CD14-positive monocyte (primary cell): ENCODE data around the gene IFT27. TPM values are rescaled to one million over a fixed set of nuclear protein-coding genes. Genes with fewer than 3 reads are reported as not detected.

ENCODE experiments used
- DNase-seq, 3 donors: peaks; one replicate each; pipeline ENCODE4 v3.0.0-alpha.2; 2011 to 2022
- H2AFZ ChIP-seq: 2 replicates; pipeline ENCODE4 v1.6.0; 2012; ENCODE audit warnings: mild to moderate bottlenecking, low read depth, low read length, inconsistent platforms; ENCODE audit not compliant: insufficient read depth, poor library complexity, severe bottlenecking
- H3K27ac ChIP-seq, 2 donors: 1 replicate in 1 of 2; 2 replicates in 1 of 2; pipeline ENCODE4 v1.5.1; 2012 to 2013; ENCODE audit warnings: low read length in 2 of 2, control low read depth in 1 of 2, inconsistent platforms in 1 of 2, low read depth in 1 of 2, mild to moderate bottlenecking in 1 of 2
- H3K27me3 ChIP-seq, 2 donors: one replicate each; pipeline versions ENCODE4 v1.6.0 to v1.6.1; 2011 to 2013; ENCODE audit warnings: low read length in 2 of 2; ENCODE audit not compliant: control insufficient read depth in 2 of 2, insufficient read depth in 2 of 2
- H3K36me3 ChIP-seq, 2 donors: replicated peaks in 1 of 2; 1 replicate in 1 of 2; 2 replicates in 1 of 2; pipeline versions ENCODE4 v1.5.1 to v1.6.1; 2012 to 2013; ENCODE audit warnings: low read length in 2 of 2, control low read depth in 1 of 2, inconsistent platforms in 1 of 2, mild to moderate bottlenecking in 1 of 2; ENCODE audit not compliant: insufficient read depth in 2 of 2, control insufficient read depth in 1 of 2
- H3K4me1 ChIP-seq, 2 donors: 1 replicate in 1 of 2; 2 replicates in 1 of 2; pipeline versions ENCODE4 v1.5.1 to v1.6.1; 2012 to 2013; ENCODE audit warnings: low read length in 2 of 2, control low read depth in 1 of 2, inconsistent platforms in 1 of 2, mild to moderate bottlenecking in 1 of 2, moderate library complexity in 1 of 2; ENCODE audit not compliant: insufficient read depth in 2 of 2, control insufficient read depth in 1 of 2
- H3K4me2 ChIP-seq: replicated peaks from 2 replicates; pipeline ENCODE3; 2012; ENCODE audit warnings: low read length, moderate library complexity, mild to moderate bottlenecking; ENCODE audit not compliant: poor library complexity, severe bottlenecking; ENCODE audit errors: extremely low read depth
- H3K4me3 ChIP-seq, 3 experiments: fragments of 200-600 bp in 1 of 3; sonication (generic) in 1 of 3; replicated peaks in 1 of 3; 1 replicate in 2 of 3; 2 replicates in 1 of 3; pipeline ENCODE4 v1.5.1; 2011 to 2013; ENCODE audit warnings: low read length in 3 of 3, mild to moderate bottlenecking in 3 of 3, control low read depth in 2 of 3, low read depth in 2 of 3, inconsistent platforms in 1 of 3, moderate library complexity in 1 of 3
- H3K79me2 ChIP-seq: 2 replicates; pipeline ENCODE4 v1.6.0; 2012; ENCODE audit warnings: mild to moderate bottlenecking, control low read depth, inconsistent platforms, low read length, moderate library complexity; ENCODE audit not compliant: insufficient read depth
- H3K9ac ChIP-seq: 2 replicates; pipeline ENCODE4 v1.6.0; 2017; ENCODE audit warnings: low read length, mild to moderate bottlenecking; ENCODE audit not compliant: insufficient read depth, poor library complexity, severe bottlenecking
- H3K9me3 ChIP-seq, 2 donors: replicated peaks in 1 of 2; 1 replicate in 1 of 2; 2 replicates in 1 of 2; pipeline versions ENCODE4 v1.5.1 to v1.6.1; 2012 to 2013; ENCODE audit warnings: low read length in 2 of 2, control low read depth in 1 of 2; ENCODE audit not compliant: control insufficient read depth in 1 of 2, insufficient read depth in 1 of 2
- H4K20me1 ChIP-seq: 2 replicates; pipeline ENCODE4 v1.6.0; 2012; ENCODE audit warnings: mild to moderate bottlenecking, low read length, control low read depth, moderate library complexity; ENCODE audit not compliant: insufficient read depth
- H3K27ac Mint-ChIP-seq, 7 donors: one replicate each; pipeline ENCODE4 v1.8.0; 2020; ENCODE audit warnings: mild to moderate bottlenecking in 7 of 7, mixed read lengths in 7 of 7, moderate library complexity in 6 of 7, inconsistent platforms in 2 of 7
- H3K27me3 Mint-ChIP-seq, 3 donors: one replicate each; pipeline ENCODE4 v1.8.0; 2021 to 2022; ENCODE audit warnings: low read depth in 3 of 3, mild to moderate bottlenecking in 3 of 3, mixed read lengths in 3 of 3, moderate library complexity in 3 of 3, inconsistent platforms in 1 of 3
- H3K36me3 Mint-ChIP-seq, 2 donors: one replicate each; pipeline ENCODE4 v1.8.0; 2020; ENCODE audit warnings: mixed read lengths in 2 of 2, inconsistent platforms in 1 of 2, mild to moderate bottlenecking in 1 of 2
- H3K4me1 Mint-ChIP-seq: one replicate; pipeline ENCODE4 v1.8.0; 2020; ENCODE audit warnings: mild to moderate bottlenecking, mixed read lengths
- H3K4me3 Mint-ChIP-seq, 2 donors: one replicate each; pipeline ENCODE4 v1.8.0; 2020; ENCODE audit warnings: mild to moderate bottlenecking in 2 of 2, mixed read lengths in 2 of 2, moderate library complexity in 1 of 2
- H3K9me3 Mint-ChIP-seq, 7 donors: one replicate each; pipeline ENCODE4 v1.8.0; 2020 to 2022; ENCODE audit warnings: mixed read lengths in 7 of 7, mild to moderate bottlenecking in 6 of 7, moderate library complexity in 6 of 7, inconsistent platforms in 2 of 7
- whole genome bisulfite sequencing: methylation state at CpG from one replicate; pipeline ENCODE4 v1.1.5; 2013; ENCODE audit warnings: missing lambda C conversion rate; ENCODE audit not compliant: insufficient coverage; 5-methylcytosine and 5-hydroxymethylcytosine counted together
- intact Hi-C, 2 donors: fragments of 100-400 bp; cut with micrococcal nuclease; formaldehyde crosslinking; loops; one replicate each; pipeline versions ENCODE4 v1.15.0 to v1.15.1; 2023
- polyA plus RNA-seq, 3 donors: library from polyadenylated mRNA; depleted of rRNA in 1 of 3; unstranded in 2 of 3; stranded (reverse) in 1 of 3; fragments of 300-500 nt in 2 of 3; fragments of >200 nt in 1 of 3; fragmentation: Illumina TruSeq in 2 of 3; gene quantifications; 1 replicate in 2 of 3; 2 replicates in 1 of 3; pipeline ENCODE4 v1.2.3, GENCODE V29; 2012 to 2021
- TF ChIP-seq, protein P1 (sequence below): fragments of 200-600 bp; IDR thresholded peaks from one replicate; pipeline ENCODE4 v1.8.0; 2022; ENCODE audit warnings: antibody characterized with exemption, mild to moderate bottlenecking

The IFT27 gene
- polyA plus RNA-seq, 3 donors: 12.5 to 16.9 (median 14.6) TPM

DNA sequence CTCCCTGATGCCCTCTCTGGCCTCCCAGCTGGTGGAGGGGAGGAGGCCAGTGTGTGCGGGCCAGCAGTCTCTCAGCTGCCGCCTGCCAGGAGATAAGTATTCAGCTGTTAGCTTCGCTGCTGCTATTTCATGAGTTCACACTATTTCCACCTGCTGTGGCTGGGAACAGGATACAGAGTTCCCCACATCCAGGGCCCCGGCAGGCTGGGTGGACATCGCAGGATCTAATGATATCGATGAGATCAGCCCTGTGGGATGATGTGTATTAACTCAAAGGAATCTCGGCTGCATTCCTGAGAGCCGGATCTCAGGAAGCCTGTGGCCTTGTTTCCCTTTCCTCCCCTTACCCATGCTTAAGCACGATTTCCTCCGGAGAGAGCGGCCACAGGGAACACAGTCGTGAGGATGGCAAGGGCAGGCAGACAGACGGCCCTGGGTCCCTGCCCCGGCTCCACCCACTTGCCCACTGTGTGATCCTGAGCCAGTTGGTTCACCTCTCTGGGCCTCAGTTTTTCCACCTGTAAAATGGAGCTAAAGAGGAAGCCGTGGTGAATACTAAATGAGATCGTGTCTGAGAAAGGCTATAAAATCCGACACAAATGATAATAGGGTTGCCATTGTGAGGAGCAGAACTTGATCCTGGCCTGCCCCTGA lies 47.4 kb upstream of the IFT27 start:
- H3K9me3 ChIP-seq: peaks cover 0 to 6% of the 10 kb centered on the region in 2 donors
- H3K27ac ChIP-seq: no peak overlapping the region
- DNase-seq: no peak
- Mint-ChIP-seq H3K4me3 (peak overlapping the region in 1 of 2 donors; percentile 68), H3K9me3 (peaks cover 0 to 9% (median 2%) of the 10 kb centered on the region in 7 donors), H3K27me3 (peaks cover 77 to 89% (median 86%) of the 10 kb centered on the region in 3 donors), H3K36me3 (no peaks in the 10 kb centered on the region), H3K4me1 (peaks cover 8% of the 10 kb centered on the region), H3K27ac (no peak overlapping the region)
- no peak overlapping the region for H3K9ac ChIP-seq
- TF ChIP-seq, protein P1, sequence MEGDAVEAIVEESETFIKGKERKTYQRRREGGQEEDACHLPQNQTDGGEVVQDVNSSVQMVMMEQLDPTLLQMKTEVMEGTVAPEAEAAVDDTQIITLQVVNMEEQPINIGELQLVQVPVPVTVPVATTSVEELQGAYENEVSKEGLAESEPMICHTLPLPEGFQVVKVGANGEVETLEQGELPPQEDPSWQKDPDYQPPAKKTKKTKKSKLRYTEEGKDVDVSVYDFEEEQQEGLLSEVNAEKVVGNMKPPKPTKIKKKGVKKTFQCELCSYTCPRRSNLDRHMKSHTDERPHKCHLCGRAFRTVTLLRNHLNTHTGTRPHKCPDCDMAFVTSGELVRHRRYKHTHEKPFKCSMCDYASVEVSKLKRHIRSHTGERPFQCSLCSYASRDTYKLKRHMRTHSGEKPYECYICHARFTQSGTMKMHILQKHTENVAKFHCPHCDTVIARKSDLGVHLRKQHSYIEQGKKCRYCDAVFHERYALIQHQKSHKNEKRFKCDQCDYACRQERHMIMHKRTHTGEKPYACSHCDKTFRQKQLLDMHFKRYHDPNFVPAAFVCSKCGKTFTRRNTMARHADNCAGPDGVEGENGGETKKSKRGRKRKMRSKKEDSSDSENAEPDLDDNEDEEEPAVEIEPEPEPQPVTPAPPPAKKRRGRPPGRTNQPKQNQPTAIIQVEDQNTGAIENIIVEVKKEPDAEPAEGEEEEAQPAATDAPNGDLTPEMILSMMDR: no peak
- 58% methylated on average over 10 of the region's 17 CpGs for WGBS
- intact Hi-C loops: no loop called here
- peaks cover 3 to 11% of the 10 kb centered on the region in 2 donors for H3K4me1 ChIP-seq
- H3K4me3 ChIP-seq: no peak overlapping the region
- no peaks in the 10 kb centered on the region for H3K36me3 ChIP-seq
- H3K4me2 ChIP-seq: no peak overlapping the region
- peaks cover 33 to 71% of the 10 kb centered on the region in 2 donors for H3K27me3 ChIP-seq
- H3K79me2 ChIP-seq: no peaks in the 10 kb centered on the region
- no peaks in the 10 kb centered on the region for H4K20me1 ChIP-seq
- no peak overlapping the region for H2AFZ ChIP-seq

- WGBS: 83% methylated on average over 4 of the region's 6 CpGs
- H4K20me1 ChIP-seq: no peaks in the 10 kb centered on the region
- H3K27ac Mint-ChIP-seq: no peak overlapping the region
- H3K9me3 Mint-ChIP-seq: peaks cover 0 to 9% (median 2%) of the 10 kb centered on the region in 7 donors
- no peak overlapping the region for H3K27ac ChIP-seq
- peaks cover 8% of the 10 kb centered on the region for H3K4me1 Mint-ChIP-seq
- H3K79me2 ChIP-seq: no peaks in the 10 kb centered on the region
- peaks cover 0 to 8% of the 10 kb centered on the region in 2 donors for H3K9me3 ChIP-seq
- intact Hi-C loops: no loop called here
- peaks cover 3 to 11% of the 10 kb centered on the region in 2 donors for H3K4me1 ChIP-seq
- H3K36me3 ChIP-seq: no peaks in the 10 kb centered on the region
- H3K27me3 ChIP-seq: peaks cover 35 to 71% of the 10 kb centered on the region in 2 donors
- DNase-seq: no peak
- H3K4me2 ChIP-seq: no peak overlapping the region
- H3K36me3 Mint-ChIP-seq: peaks cover 0 to 3% of the 10 kb centered on the region in 2 donors
- peak overlapping the region in 1 of 2 donors; percentile 68 for H3K4me3 Mint-ChIP-seq
- H3K27me3 Mint-ChIP-seq: peaks cover 81 to 89% (median 86%) of the 10 kb centered on the region in 3 donors
- no peak overlapping the region for H3K4me3 ChIP-seq
- TF ChIP-seq, protein P1: no peak
- H2AFZ ChIP-seq: no peak overlapping the region
- no peak overlapping the region for H3K9ac ChIP-seq
Measured at GRCh38 chr22:36822581-36822980, 46.7 kb upstream of the IFT27 start.
